ENCODE measurements around the gene LAMA2.

The LAMA2 gene

DNA sequence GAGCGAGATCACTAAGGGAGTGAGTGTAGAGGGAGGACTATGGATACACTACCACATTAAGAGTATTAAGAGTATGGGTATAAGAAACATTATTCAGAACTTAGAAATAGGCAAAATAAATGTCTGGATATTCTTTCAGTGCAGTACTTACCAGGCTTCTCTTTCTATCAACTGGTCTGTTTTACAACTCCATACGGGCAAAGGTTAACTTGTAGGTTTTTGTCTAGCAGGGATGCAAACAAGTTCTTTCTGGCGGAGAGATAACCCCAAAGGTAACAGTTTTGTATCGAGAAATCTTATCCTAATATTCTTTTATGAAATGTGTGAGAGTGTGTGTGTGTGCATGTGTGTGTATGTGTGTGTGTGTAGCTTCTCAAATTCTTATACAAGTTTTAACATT, 640.9 kb downstream of the LAMA2 start:
- TF ChIP-seq, protein P1, sequence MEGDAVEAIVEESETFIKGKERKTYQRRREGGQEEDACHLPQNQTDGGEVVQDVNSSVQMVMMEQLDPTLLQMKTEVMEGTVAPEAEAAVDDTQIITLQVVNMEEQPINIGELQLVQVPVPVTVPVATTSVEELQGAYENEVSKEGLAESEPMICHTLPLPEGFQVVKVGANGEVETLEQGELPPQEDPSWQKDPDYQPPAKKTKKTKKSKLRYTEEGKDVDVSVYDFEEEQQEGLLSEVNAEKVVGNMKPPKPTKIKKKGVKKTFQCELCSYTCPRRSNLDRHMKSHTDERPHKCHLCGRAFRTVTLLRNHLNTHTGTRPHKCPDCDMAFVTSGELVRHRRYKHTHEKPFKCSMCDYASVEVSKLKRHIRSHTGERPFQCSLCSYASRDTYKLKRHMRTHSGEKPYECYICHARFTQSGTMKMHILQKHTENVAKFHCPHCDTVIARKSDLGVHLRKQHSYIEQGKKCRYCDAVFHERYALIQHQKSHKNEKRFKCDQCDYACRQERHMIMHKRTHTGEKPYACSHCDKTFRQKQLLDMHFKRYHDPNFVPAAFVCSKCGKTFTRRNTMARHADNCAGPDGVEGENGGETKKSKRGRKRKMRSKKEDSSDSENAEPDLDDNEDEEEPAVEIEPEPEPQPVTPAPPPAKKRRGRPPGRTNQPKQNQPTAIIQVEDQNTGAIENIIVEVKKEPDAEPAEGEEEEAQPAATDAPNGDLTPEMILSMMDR (IDR thresholded peaks at IDR 0.05; ENCODE audit: extremely low read depth, missing control alignments) = no peak
- DNase-seq (ENCODE audit: low spot score) = no peak

GRCh38 chr6:129525055-129525454, 642.1 kb downstream of the LAMA2 start:
- TF ChIP-seq, protein P1 (IDR thresholded peaks at IDR 0.05; ENCODE audit: extremely low read depth, missing control alignments) = no peak
- DNase-seq (ENCODE audit: low spot score) = no peak

- TF ChIP-seq, protein P1 (IDR thresholded peaks at IDR 0.05; ENCODE audit: extremely low read depth, missing control alignments) = no peak
- DNase-seq (ENCODE audit: low spot score) = no peak
Measured at GRCh38 chr6:129534926-129535325, 652.0 kb downstream of the LAMA2 start.

GRCh38 chr6:129536271-129536670, 653.3 kb downstream of the LAMA2 start:
- DNase-seq (ENCODE audit: low spot score) = no peak
- TF ChIP-seq, protein P1 (IDR thresholded peaks at IDR 0.05; ENCODE audit: extremely low read depth, missing control alignments) = no peak

DNA sequence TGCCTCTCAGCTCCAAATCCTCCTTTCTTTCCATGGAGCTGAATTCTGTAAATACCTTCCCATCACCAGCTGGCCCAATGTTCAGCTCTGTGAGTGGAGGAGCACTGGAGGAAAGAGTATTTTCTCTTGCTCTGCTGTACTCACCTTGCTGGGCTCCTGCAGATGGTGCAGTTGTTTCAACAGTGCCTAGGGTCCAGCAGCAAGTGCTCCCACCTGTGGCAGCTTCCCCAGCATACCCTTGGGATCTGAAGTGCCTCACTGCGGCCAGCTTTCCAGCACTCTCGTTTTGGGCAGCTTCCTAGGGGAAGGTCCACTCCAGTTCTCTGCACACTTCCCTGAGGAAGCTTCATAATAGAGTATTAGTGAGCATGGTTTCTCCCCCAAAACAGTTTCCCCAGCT, 656.1 kb downstream of the LAMA2 start:
- DNase-seq (ENCODE audit: low spot score) = no peak

GRCh38 chr6:129542705-129543104, 659.8 kb downstream of the LAMA2 start:
- TF ChIP-seq, protein P1 (IDR thresholded peaks at IDR 0.05; ENCODE audit: extremely low read depth, missing control alignments) = no peak
- DNase-seq (ENCODE audit: low spot score) = no peak

More for the DNA sequence above, 656.1 kb downstream of the LAMA2 start:
- TF ChIP-seq, protein P1 (IDR thresholded peaks at IDR 0.05; ENCODE audit: extremely low read depth, missing control alignments) = no peak

DNA sequence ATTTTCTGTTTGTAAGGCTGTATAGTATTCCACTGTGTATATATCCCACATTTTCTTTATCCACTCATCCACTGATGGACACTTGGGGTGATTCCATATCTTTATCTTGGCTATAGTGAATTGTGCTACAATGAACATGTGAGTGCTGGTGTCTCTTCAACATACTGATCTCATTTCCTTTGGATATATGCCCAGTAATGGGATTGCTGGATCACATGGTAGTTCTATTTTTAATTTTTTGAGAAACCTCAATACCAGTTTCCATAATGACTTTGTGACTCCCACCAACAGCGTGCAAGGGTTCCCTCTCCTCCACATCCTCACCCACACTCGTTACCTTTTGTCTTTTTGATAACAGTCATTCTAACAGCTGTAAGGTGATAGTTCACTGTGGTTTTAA, 661.0 kb downstream of the LAMA2 start:
- TF ChIP-seq, protein P1 (IDR thresholded peaks at IDR 0.05; ENCODE audit: extremely low read depth, missing control alignments) = no peak
- DNase-seq (ENCODE audit: low spot score) = no peak
